Astrocyte (in vitro differentiated cells and primary cell): ENCODE measurements around the gene ARFRP1. TPM values are rescaled to one million over a fixed set of nuclear protein-coding genes. Genes with fewer than 3 reads are reported as not detected.
A peak's percentile ranks its signal among the peaks of the same experiment; 100 is the strongest.

Experiments used
- DNase-seq: peaks from one replicate; pipeline ENCODE4 v3.0.0-alpha.2; 2010; ENCODE audit warnings: low read depth
- FAIRE-seq: peaks from 2 replicates; lab custom pipeline; 2011; peaks lifted over from hg19 to GRCh38; lab: Jason Lieb, UNC
- H2AFZ ChIP-seq: 2 replicates; pipeline ENCODE4 v1.6.0; 2012; ENCODE audit warnings: low read depth, low read length, inconsistent platforms
- H3K27ac ChIP-seq: 2 replicates; pipeline ENCODE4 v1.5.1; 2011; ENCODE audit warnings: low read depth, low read length, inconsistent platforms
- H3K27me3 ChIP-seq: 2 replicates; pipeline ENCODE4 v1.6.0; 2011; ENCODE audit warnings: low read length, inconsistent platforms; ENCODE audit not compliant: insufficient read depth
- H3K36me3 ChIP-seq: 2 replicates; pipeline ENCODE4 v1.5.1; 2011; ENCODE audit warnings: low read length, inconsistent platforms; ENCODE audit not compliant: insufficient read depth
- H3K4me1 ChIP-seq: 2 replicates; pipeline ENCODE4 v1.5.1; 2011; ENCODE audit warnings: low read length, inconsistent platforms; ENCODE audit not compliant: insufficient read depth
- H3K4me2 ChIP-seq: 2 replicates; pipeline ENCODE4 v1.6.0; 2012; ENCODE audit warnings: low read length, inconsistent platforms
- H3K4me3 ChIP-seq: 2 replicates; pipeline ENCODE4 v1.5.1; 2011; ENCODE audit warnings: low read depth, mild to moderate bottlenecking, low read length, inconsistent platforms; ENCODE audit not compliant: insufficient read depth
- H3K79me2 ChIP-seq: 2 replicates; pipeline ENCODE4 v1.6.0; 2012; ENCODE audit warnings: mild to moderate bottlenecking, low read length, inconsistent platforms; ENCODE audit not compliant: insufficient read depth
- H3K9ac ChIP-seq: 2 replicates; pipeline ENCODE4 v1.6.0; 2012; ENCODE audit warnings: mild to moderate bottlenecking, low read length, inconsistent platforms
- H3K9me3 ChIP-seq: 2 replicates; pipeline ENCODE4 v1.5.1; 2012; ENCODE audit warnings: low read depth, mild to moderate bottlenecking, low read length, inconsistent platforms; ENCODE audit not compliant: insufficient read depth
- H4K20me1 ChIP-seq: 2 replicates; pipeline ENCODE4 v1.6.0; 2012; ENCODE audit warnings: low read length, inconsistent platforms; ENCODE audit not compliant: insufficient read depth
- H3K27ac Mint-ChIP-seq: one replicate; pipeline ENCODE4 v1.8.0; 2021; ENCODE audit warnings: mild to moderate bottlenecking, mixed read lengths; ENCODE audit not compliant: unreplicated experiment
- H3K27me3 Mint-ChIP-seq: one replicate; pipeline ENCODE4 v1.8.0; 2021; ENCODE audit warnings: low read depth, mixed read lengths; ENCODE audit not compliant: unreplicated experiment
- H3K36me3 Mint-ChIP-seq: one replicate; pipeline ENCODE4 v1.8.0; 2021; ENCODE audit warnings: low read depth, mixed read lengths; ENCODE audit not compliant: unreplicated experiment
- H3K4me1 Mint-ChIP-seq: one replicate; pipeline ENCODE4 v1.8.0; 2021; ENCODE audit warnings: low read depth, mixed read lengths; ENCODE audit not compliant: unreplicated experiment
- H3K4me3 Mint-ChIP-seq: one replicate; pipeline ENCODE4 v1.8.0; 2021; ENCODE audit warnings: mild to moderate bottlenecking, moderate library complexity, mixed read lengths; ENCODE audit not compliant: unreplicated experiment
- H3K9me3 Mint-ChIP-seq: one replicate; pipeline ENCODE4 v1.8.0; 2021; ENCODE audit warnings: mild to moderate bottlenecking, mixed read lengths; ENCODE audit not compliant: unreplicated experiment
- CTCF ChIP-seq: IDR thresholded peaks from 2 replicates; pipeline ENCODE4 v1.5.1; 2011; ENCODE audit warnings: low read depth, mild to moderate bottlenecking, inconsistent platforms, low read length, moderate library complexity; ENCODE audit not compliant: insufficient read depth
- EZH2 ChIP-seq: IDR thresholded peaks from 2 replicates; pipeline ENCODE4 v1.6.1; 2012; ENCODE audit warnings: mild to moderate bottlenecking, low read length, inconsistent platforms; ENCODE audit not compliant: insufficient read depth
- total RNA-seq: library from RNA; stranded (reverse); gene quantifications from 2 replicates; pipeline ENCODE4 v1.2.1, GENCODE V29; 2021

ARFRP1 gene
- total RNA-seq, 1 donor from 2014 or later: 32.5 TPM

- no peak overlapping the region for H3K27ac Mint-ChIP-seq
- FAIRE-seq: no peak
Observed at GRCh38 chr20:63740627-63741353, 33.0 kb upstream of the ARFRP1 start.

GRCh38 chr20:63740070-63740626 lies 32.4 kb upstream of the ARFRP1 start:
- H3K9me3 ChIP-seq: no peaks in the 10 kb centered on the region
- peaks cover 8% of the 10 kb centered on the region for H3K79me2 ChIP-seq
- H3K27me3 Mint-ChIP-seq: no peaks in the 10 kb centered on the region
- peak overlapping the region; percentile 65 for H3K27ac ChIP-seq
- H3K4me1 ChIP-seq: peaks cover 15% of the 10 kb centered on the region
- H3K4me3 ChIP-seq: peak overlapping the region; percentile 74
- no peaks in the 10 kb centered on the region for H3K27me3 ChIP-seq
- peaks cover 6% of the 10 kb centered on the region for H3K36me3 Mint-ChIP-seq
- H4K20me1 ChIP-seq: peaks cover 37% of the 10 kb centered on the region
- H3K36me3 ChIP-seq: no peaks in the 10 kb centered on the region
- no peak for DNase-seq
- H3K4me1 Mint-ChIP-seq: no peaks in the 10 kb centered on the region
- TF ChIP-seq EZH2 (no peak), CTCF (no peak)
- no peak for FAIRE-seq
- H3K27ac Mint-ChIP-seq: no peak overlapping the region
- H2AFZ ChIP-seq: peak overlapping the region; percentile 18
- H3K4me2 ChIP-seq: peak overlapping the region; percentile 98
- H3K9me3 Mint-ChIP-seq: no peaks in the 10 kb centered on the region
- H3K9ac ChIP-seq: peak overlapping the region; percentile 83
- H3K4me3 Mint-ChIP-seq: peak overlapping the region; percentile 66

More at GRCh38 chr20:63740627-63741353, 33.0 kb upstream of the ARFRP1 start:
- Histone ChIP-seq H3K4me2 (peak overlapping the region; percentile 98), H3K27me3 (no peaks in the 10 kb centered on the region), H2AFZ (peak overlapping the region; percentile 18), H3K9ac (peak overlapping the region; percentile 83), H3K27ac (peak overlapping the region; percentile 65), H3K79me2 (peaks cover 8% of the 10 kb centered on the region), H3K9me3 (no peaks in the 10 kb centered on the region), H4K20me1 (peaks cover 37% of the 10 kb centered on the region), H3K36me3 (no peaks in the 10 kb centered on the region), H3K4me3 (peak overlapping the region; percentile 74), H3K4me1 (peaks cover 15% of the 10 kb centered on the region)
- no peaks in the 10 kb centered on the region for H3K27me3 Mint-ChIP-seq
- no peaks in the 10 kb centered on the region for H3K4me1 Mint-ChIP-seq
- H3K9me3 Mint-ChIP-seq: no peaks in the 10 kb centered on the region
- H3K4me3 Mint-ChIP-seq: peak overlapping the region; percentile 66
- TF ChIP-seq CTCF (no peak), EZH2 (no peak)
- DNase-seq: peak; percentile 72
- H3K36me3 Mint-ChIP-seq: peaks cover 6% of the 10 kb centered on the region
